CD14-positive monocyte (primary cell): ENCODE data around the gene ABT1. TPM values are rescaled to one million over a fixed set of nuclear protein-coding genes. Genes with fewer than 3 reads are reported as not detected.
A peak's percentile ranks its signal among the peaks of the same experiment; 100 is the strongest.

Source experiments
- DNase-seq, 3 donors: peaks; one replicate each; pipeline ENCODE4 v3.0.0-alpha.2; 2011 to 2022
- H2AFZ ChIP-seq: 2 replicates; pipeline ENCODE4 v1.6.0; 2012; ENCODE audit warnings: mild to moderate bottlenecking, low read depth, low read length, inconsistent platforms; ENCODE audit not compliant: insufficient read depth, poor library complexity, severe bottlenecking
- H3K27ac ChIP-seq, 2 donors: 1 replicate in 1 of 2; 2 replicates in 1 of 2; pipeline ENCODE4 v1.5.1; 2012 to 2013; ENCODE audit warnings: low read length in 2 of 2, control low read depth in 1 of 2, inconsistent platforms in 1 of 2, low read depth in 1 of 2, mild to moderate bottlenecking in 1 of 2
- H3K27me3 ChIP-seq, 2 donors: one replicate each; pipeline versions ENCODE4 v1.6.0 to v1.6.1; 2011 to 2013; ENCODE audit warnings: low read length in 2 of 2; ENCODE audit not compliant: control insufficient read depth in 2 of 2, insufficient read depth in 2 of 2
- H3K36me3 ChIP-seq, 2 donors: replicated peaks in 1 of 2; 1 replicate in 1 of 2; 2 replicates in 1 of 2; pipeline versions ENCODE4 v1.5.1 to v1.6.1; 2012 to 2013; ENCODE audit warnings: low read length in 2 of 2, control low read depth in 1 of 2, inconsistent platforms in 1 of 2, mild to moderate bottlenecking in 1 of 2; ENCODE audit not compliant: insufficient read depth in 2 of 2, control insufficient read depth in 1 of 2
- H3K4me1 ChIP-seq, 2 donors: 1 replicate in 1 of 2; 2 replicates in 1 of 2; pipeline versions ENCODE4 v1.5.1 to v1.6.1; 2012 to 2013; ENCODE audit warnings: low read length in 2 of 2, control low read depth in 1 of 2, inconsistent platforms in 1 of 2, mild to moderate bottlenecking in 1 of 2, moderate library complexity in 1 of 2; ENCODE audit not compliant: insufficient read depth in 2 of 2, control insufficient read depth in 1 of 2
- H3K4me2 ChIP-seq: replicated peaks from 2 replicates; pipeline ENCODE3; 2012; ENCODE audit warnings: low read length, moderate library complexity, mild to moderate bottlenecking; ENCODE audit not compliant: poor library complexity, severe bottlenecking; ENCODE audit errors: extremely low read depth
- H3K4me3 ChIP-seq, 3 experiments: fragments of 200-600 bp in 1 of 3; sonication (generic) in 1 of 3; replicated peaks in 1 of 3; 1 replicate in 2 of 3; 2 replicates in 1 of 3; pipeline ENCODE4 v1.5.1; 2011 to 2013; ENCODE audit warnings: low read length in 3 of 3, mild to moderate bottlenecking in 3 of 3, control low read depth in 2 of 3, low read depth in 2 of 3, inconsistent platforms in 1 of 3, moderate library complexity in 1 of 3
- H3K79me2 ChIP-seq: 2 replicates; pipeline ENCODE4 v1.6.0; 2012; ENCODE audit warnings: mild to moderate bottlenecking, control low read depth, inconsistent platforms, low read length, moderate library complexity; ENCODE audit not compliant: insufficient read depth
- H3K9ac ChIP-seq: 2 replicates; pipeline ENCODE4 v1.6.0; 2017; ENCODE audit warnings: low read length, mild to moderate bottlenecking; ENCODE audit not compliant: insufficient read depth, poor library complexity, severe bottlenecking
- H3K9me3 ChIP-seq, 2 donors: replicated peaks in 1 of 2; 1 replicate in 1 of 2; 2 replicates in 1 of 2; pipeline versions ENCODE4 v1.5.1 to v1.6.1; 2012 to 2013; ENCODE audit warnings: low read length in 2 of 2, control low read depth in 1 of 2; ENCODE audit not compliant: control insufficient read depth in 1 of 2, insufficient read depth in 1 of 2
- H4K20me1 ChIP-seq: 2 replicates; pipeline ENCODE4 v1.6.0; 2012; ENCODE audit warnings: mild to moderate bottlenecking, low read length, control low read depth, moderate library complexity; ENCODE audit not compliant: insufficient read depth
- H3K27ac Mint-ChIP-seq, 7 donors: one replicate each; pipeline ENCODE4 v1.8.0; 2020; ENCODE audit warnings: mild to moderate bottlenecking in 7 of 7, mixed read lengths in 7 of 7, moderate library complexity in 6 of 7, inconsistent platforms in 2 of 7
- H3K27me3 Mint-ChIP-seq, 3 donors: one replicate each; pipeline ENCODE4 v1.8.0; 2021 to 2022; ENCODE audit warnings: low read depth in 3 of 3, mild to moderate bottlenecking in 3 of 3, mixed read lengths in 3 of 3, moderate library complexity in 3 of 3, inconsistent platforms in 1 of 3
- H3K36me3 Mint-ChIP-seq, 2 donors: one replicate each; pipeline ENCODE4 v1.8.0; 2020; ENCODE audit warnings: mixed read lengths in 2 of 2, inconsistent platforms in 1 of 2, mild to moderate bottlenecking in 1 of 2
- H3K4me1 Mint-ChIP-seq: one replicate; pipeline ENCODE4 v1.8.0; 2020; ENCODE audit warnings: mild to moderate bottlenecking, mixed read lengths
- H3K4me3 Mint-ChIP-seq, 2 donors: one replicate each; pipeline ENCODE4 v1.8.0; 2020; ENCODE audit warnings: mild to moderate bottlenecking in 2 of 2, mixed read lengths in 2 of 2, moderate library complexity in 1 of 2
- H3K9me3 Mint-ChIP-seq, 7 donors: one replicate each; pipeline ENCODE4 v1.8.0; 2020 to 2022; ENCODE audit warnings: mixed read lengths in 7 of 7, mild to moderate bottlenecking in 6 of 7, moderate library complexity in 6 of 7, inconsistent platforms in 2 of 7
- CTCF ChIP-seq: fragments of 200-600 bp; IDR thresholded peaks from one replicate; pipeline ENCODE4 v1.8.0; 2022; ENCODE audit warnings: antibody characterized with exemption, mild to moderate bottlenecking
- WGBS: methylation state at CpG from one replicate; pipeline ENCODE4 v1.1.5; 2013; ENCODE audit warnings: missing lambda C conversion rate; ENCODE audit not compliant: insufficient coverage; 5-methylcytosine and 5-hydroxymethylcytosine counted together
- intact Hi-C, 2 donors: fragments of 100-400 bp; cut with micrococcal nuclease; formaldehyde crosslinking; loops; one replicate each; pipeline versions ENCODE4 v1.15.0 to v1.15.1; 2023
- polyA plus RNA-seq, 3 donors: library from polyadenylated mRNA; depleted of rRNA in 1 of 3; unstranded in 2 of 3; stranded (reverse) in 1 of 3; fragments of 300-500 nt in 2 of 3; fragments of >200 nt in 1 of 3; fragmentation: Illumina TruSeq in 2 of 3; gene quantifications; 1 replicate in 2 of 3; 2 replicates in 1 of 3; pipeline ENCODE4 v1.2.3, GENCODE V29; 2012 to 2021

Gene ABT1
- polyA plus RNA-seq, 3 donors = 11.6 to 40.6 (median 31.7) TPM

- H4K20me1 ChIP-seq = no peaks in the 10 kb centered on the region
- peak overlapping the region; percentile 84 for H3K4me2 ChIP-seq
- H3K27ac Mint-ChIP-seq = peak overlapping the region; percentile 65 to 93 (median 80)
- H3K27ac ChIP-seq = peak overlapping the region in 1 of 2 donors; percentile 20
- H3K36me3 ChIP-seq = no peaks in the 10 kb centered on the region
- DNase-seq = peak; percentile 59 to 83 (median 81)
- peak overlapping the region; percentile 92 to 99 for H3K4me3 Mint-ChIP-seq
- H3K4me1 ChIP-seq = peaks cover 20 to 28% of the 10 kb centered on the region in 2 donors
- no peak for TF ChIP-seq CTCF
- H3K36me3 Mint-ChIP-seq = no peaks in the 10 kb centered on the region
- H3K9me3 ChIP-seq = no peaks in the 10 kb centered on the region
- peaks cover 29% of the 10 kb centered on the region for H3K4me1 Mint-ChIP-seq
- H3K27me3 ChIP-seq = no peaks in the 10 kb centered on the region
- H3K4me3 ChIP-seq = peak overlapping the region; percentile 30 to 77 (median 43)
- H3K79me2 ChIP-seq = no peaks in the 10 kb centered on the region
- H3K9me3 Mint-ChIP-seq = peaks cover 2 to 12% (median 11%) of the 10 kb centered on the region in 7 donors
- H3K9ac ChIP-seq = peak overlapping the region; percentile 38
- WGBS = 0% methylated on average over 3 of the region's 7 CpGs
- no peak overlapping the region for H2AFZ ChIP-seq
- H3K27me3 Mint-ChIP-seq = peaks cover 2 to 7% (median 5%) of the 10 kb centered on the region in 3 donors
- intact Hi-C loops = loop anchor here in 1 of 2 donors (10.0 kb wide), 1 partner anchor 402 kb away; no protein-coding TSS in a partner anchor
Measured at GRCh38 chr6:26576407-26576843, 20.3 kb upstream of the ABT1 start.

GRCh38 chr6:26576929-26577719, 19.6 kb upstream of the ABT1 start:
- H3K9me3 ChIP-seq = no peaks in the 10 kb centered on the region
- Mint-ChIP-seq H3K4me1 (peaks cover 22% of the 10 kb centered on the region), H3K27ac (peak overlapping the region; percentile 63 to 93 (median 86)), H3K36me3 (no peaks in the 10 kb centered on the region), H3K27me3 (peaks cover 3 to 7% (median 6%) of the 10 kb centered on the region in 3 donors), H3K4me3 (peak overlapping the region; percentile 92 to 99), H3K9me3 (peaks cover 2 to 12% (median 10%) of the 10 kb centered on the region in 7 donors)
- intact Hi-C loops = loop anchor here in 1 of 2 donors (10.0 kb wide), 1 partner anchor 402 kb away; no protein-coding TSS in a partner anchor
- peak overlapping the region; percentile 84 for H3K4me2 ChIP-seq
- 0% methylated on average over 3 of the region's 31 CpGs for WGBS
- no peaks in the 10 kb centered on the region for H3K79me2 ChIP-seq
- H3K36me3 ChIP-seq = no peaks in the 10 kb centered on the region
- DNase-seq = peak; percentile 61 to 77 (median 76)
- H3K9ac ChIP-seq = peak overlapping the region; percentile 38
- H3K27ac ChIP-seq = peak overlapping the region in 1 of 2 donors; percentile 20
- no peak for TF ChIP-seq CTCF
- H2AFZ ChIP-seq = peak overlapping the region; percentile 69
- H3K4me3 ChIP-seq = peak overlapping the region; percentile 30 to 77 (median 43)
- peaks cover 17 to 26% of the 10 kb centered on the region in 2 donors for H3K4me1 ChIP-seq
- H3K27me3 ChIP-seq = peaks cover 0 to 3% of the 10 kb centered on the region in 2 donors
- H4K20me1 ChIP-seq = no peaks in the 10 kb centered on the region
